HuH-7.5 (cell line): ENCODE results near the gene NPTXR.
"Not testable (repeated sequence)": the region's sequence is repeated elsewhere in the genome, so short reads cannot be mapped to it uniquely, and the experiment has no call there.

Experiments
- DNase-seq: peaks from one replicate; pipeline ENCODE4 v3.0.0; 2011; ENCODE audit warnings: low spot score

NPTXR gene

DNA sequence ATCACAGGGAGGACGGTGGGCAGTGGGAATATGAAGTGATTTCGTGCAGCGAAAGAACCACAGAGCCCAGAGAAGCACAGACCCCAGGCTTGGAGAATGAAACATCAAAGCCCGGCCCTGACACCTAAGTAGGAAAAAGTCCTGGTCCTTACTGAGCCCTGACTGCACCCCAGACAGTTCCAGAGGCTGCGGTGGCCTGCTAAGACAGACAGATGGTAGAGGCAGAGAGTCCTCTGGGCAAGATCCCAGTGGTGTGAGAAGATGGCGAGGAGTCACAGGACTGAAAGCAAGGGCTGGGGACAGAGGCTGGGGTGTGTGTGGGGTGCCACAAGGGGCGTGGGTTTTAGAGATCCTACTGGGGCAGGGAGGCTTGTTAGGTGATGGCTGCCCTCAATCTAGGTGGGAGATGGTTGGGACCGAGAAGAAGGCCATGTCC, 24.5 kb upstream of the NPTXR start:
- no peak for DNase-seq

DNA sequence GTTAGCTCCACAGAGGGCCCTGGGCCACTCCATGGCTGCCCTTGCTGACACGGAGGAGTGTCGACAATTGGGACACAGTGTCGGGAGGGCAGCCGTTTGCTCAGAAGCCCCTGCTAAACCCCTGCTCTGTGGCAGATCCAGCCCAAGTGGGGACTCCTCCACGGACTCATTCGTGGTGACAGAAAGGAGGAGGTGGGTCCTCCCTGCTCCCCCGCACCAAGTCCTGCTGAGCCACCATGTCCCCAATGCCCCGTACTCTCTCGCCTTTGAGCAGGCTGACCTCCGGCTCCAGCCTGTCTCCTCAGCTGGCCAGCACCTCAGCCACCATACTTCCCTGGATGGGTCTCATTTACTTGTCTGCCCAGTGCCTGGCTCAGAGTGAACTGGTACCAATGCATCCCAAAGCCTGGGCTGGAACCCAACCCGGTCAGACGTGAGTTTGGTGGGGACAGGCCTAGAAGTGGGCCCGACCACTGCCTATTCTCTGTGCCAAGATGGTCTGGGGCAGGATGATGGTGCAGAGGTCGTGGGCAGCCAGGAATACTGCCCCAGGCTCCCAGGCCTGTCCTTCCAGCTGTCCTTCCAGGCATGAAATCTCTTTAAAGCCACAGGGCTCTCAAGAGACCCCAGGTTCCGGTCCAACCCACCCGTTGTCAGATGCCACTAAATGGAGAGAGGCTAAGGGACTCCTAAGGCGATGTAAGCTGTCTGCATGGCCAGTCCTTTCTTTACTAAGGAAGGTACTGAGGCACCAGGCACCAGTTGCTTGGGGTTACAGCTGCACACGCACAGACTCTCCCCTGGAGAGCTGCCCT, 23.9 kb upstream of the NPTXR start:
- DNase-seq = no peak

DNA sequence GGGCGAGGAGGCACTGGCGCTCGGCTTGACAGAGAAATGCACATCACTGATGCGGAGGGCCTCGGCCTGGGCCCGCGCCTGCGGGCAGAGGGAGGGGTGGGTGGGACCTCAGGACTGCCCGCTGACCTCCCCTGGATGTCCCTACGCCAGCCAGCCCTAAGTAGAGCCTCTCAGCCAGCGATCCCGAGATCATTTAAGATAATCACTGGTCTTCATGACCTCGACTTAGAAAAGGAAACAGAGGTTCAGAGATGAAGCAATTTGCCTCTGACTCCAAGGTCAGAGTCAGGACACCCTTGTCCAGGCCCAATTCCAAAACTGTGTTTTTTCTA, 23.3 kb upstream of the NPTXR start:
- DNase-seq = no peak

DNA sequence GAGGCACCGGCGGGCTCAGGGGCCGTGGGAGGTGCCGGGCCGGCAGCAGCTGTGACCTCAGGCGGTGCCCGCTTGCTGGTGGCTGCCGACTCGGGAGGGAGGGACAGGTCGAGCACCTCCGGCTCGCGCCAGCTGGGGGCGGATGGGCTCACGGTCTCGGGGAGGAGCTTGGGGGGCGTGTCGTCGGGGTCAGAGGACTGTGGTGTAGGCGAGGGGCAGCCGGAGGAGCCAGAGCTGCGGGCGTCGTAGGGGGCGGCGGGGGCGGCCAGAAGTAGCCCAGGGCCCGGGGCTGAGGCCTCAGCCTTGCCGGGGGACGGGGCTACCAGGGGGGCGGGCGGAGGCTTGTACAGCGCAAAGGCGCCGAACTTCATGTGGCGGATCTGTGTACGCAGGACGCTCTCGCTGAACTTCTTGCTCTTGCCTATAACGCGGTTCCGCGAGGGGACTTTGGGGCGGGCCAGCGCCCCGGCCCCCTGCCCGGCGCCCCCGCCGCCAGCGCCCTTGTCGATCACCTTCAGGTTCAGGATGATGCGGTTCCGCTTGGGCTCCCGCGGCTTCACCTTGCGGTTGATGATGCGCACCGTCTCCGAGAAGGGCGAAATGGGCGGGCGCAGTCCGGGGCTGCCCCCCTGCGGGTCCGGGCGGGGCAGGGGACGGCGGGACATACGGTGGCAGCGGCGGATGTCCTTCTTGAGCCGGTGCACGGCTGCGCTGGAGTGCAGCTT, 22.7 kb upstream of the NPTXR start:
- DNase-seq = no peak

DNA sequence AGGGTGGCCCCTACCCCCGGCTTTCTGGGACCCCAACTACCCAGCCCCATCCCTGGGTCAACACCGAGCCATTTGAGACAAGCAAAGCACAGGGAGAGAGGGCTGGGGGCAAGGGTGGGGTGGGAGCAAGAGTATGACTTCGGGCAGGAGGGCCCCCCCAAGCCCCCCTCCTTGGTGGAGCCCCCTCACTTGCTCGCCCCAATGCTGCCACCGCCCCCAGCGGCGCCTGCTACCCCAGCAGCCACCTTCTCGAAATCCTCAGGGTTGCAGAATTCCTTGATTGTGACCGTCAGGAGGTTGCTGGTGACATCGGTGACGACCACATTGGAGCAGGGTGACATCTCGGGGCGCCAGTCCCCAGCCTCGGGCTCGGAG, 22.2 kb upstream of the NPTXR start:
- DNase-seq = no peak

DNA sequence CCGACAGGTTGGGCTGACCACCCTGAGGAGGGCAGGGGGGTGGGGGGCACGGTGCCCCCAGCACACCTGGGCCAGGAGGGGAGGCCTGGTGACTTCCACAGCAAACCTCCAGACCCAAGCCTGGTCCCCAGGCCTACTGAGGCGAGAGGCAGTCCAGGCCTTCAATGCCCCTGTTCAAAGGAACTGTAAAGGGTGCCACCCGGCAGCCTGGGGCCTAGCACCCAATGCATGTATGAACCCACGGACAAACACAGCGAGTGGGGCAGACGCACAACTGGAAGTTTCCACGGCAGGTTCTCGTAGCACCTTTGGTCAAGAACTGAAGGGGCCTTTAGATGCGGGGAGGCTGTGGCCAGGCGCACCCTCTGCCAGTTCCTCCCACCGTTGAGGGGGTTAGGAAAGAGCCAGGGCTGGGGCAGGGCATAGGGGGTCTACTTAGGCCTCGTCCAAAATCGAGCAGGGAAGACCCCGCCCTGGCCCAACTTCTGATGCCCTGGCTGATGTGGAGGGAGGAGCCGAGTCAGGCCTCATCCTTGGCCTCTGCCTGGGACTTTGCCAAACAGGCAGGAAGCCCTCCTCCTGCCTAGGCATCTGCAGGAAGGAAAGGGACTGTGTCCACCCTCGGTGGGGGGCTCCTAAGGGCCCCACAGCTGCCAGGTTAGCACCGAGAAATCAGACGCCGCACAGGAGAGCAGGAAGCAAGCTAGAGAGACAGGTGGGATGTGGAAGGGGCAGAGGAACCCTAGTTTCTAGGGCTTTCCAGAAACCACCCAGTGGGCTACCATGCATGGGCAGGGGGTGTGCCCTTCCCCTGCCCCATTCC, 21.6 kb upstream of the NPTXR start:
- no peak for DNase-seq

DNA sequence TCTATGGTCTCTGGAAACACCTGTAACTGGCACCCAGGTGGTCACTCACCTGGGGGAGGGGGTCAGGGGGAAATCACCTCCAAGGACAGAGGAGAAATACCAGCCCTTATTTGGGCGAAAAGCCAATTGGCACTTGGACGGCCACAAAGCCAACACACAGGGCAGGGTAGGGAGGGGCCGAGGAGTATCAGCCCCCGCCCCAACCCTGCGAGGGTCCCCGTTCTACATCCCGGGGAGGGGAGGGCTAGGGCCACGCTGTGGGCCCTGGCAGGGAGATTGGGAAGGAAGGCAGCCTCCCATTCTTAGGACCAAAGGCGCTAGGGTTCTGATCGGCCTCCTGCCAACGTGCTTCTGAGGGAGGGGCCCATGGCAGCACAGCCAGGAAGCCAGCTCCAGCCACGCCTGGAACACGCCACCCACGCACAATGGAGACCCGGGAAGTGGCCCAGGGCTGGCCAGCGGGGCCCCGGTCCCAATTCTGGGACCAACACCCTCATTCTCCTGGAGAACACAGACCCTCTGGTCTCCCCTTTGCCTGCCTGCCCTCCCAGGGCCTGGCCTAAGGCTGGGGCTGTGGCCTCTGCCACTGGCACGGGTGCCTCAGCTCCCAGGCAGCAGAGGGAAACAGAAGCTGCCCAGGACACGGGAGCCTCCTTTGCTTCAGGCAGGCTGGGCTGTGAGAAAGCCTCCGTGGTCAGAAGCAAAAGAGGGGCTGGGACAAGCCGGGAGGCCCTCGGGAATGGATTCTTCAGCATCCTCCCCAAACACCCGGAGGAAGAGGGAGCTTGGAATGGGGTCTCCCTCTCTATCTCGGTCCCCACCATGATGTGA, 20.7 kb upstream of the NPTXR start:
- no peak for DNase-seq

DNA sequence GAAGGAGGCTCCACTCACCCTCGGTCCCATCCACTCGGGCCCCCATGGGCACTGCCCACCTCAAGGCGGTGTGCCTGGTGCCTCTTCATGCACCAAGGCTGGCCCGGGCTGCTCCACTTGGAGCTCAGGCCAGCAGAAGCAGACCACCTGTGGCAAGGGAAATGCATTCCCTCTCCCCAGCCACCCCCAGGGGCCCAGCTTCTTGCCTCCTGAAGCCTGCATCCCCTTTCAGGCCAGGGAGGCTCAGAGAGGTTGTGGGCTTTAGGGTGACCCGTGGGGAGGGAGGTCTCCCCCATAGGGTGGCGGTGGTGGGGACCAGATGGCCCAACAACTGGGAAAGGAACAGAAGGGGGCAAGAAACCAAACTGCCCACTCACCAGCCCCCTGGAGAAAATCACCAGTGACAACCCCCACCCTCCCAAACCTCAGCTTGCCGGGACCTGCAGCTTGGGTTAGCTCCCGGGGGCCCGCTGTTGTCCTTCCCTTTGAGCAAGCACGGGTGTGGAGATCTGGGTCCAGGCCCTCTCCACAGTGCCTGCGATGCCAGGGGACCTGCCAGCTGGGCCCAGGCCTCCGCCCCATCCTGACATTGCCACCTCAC, 19.8 kb upstream of the NPTXR start:
- DNase-seq = no peak

DNA sequence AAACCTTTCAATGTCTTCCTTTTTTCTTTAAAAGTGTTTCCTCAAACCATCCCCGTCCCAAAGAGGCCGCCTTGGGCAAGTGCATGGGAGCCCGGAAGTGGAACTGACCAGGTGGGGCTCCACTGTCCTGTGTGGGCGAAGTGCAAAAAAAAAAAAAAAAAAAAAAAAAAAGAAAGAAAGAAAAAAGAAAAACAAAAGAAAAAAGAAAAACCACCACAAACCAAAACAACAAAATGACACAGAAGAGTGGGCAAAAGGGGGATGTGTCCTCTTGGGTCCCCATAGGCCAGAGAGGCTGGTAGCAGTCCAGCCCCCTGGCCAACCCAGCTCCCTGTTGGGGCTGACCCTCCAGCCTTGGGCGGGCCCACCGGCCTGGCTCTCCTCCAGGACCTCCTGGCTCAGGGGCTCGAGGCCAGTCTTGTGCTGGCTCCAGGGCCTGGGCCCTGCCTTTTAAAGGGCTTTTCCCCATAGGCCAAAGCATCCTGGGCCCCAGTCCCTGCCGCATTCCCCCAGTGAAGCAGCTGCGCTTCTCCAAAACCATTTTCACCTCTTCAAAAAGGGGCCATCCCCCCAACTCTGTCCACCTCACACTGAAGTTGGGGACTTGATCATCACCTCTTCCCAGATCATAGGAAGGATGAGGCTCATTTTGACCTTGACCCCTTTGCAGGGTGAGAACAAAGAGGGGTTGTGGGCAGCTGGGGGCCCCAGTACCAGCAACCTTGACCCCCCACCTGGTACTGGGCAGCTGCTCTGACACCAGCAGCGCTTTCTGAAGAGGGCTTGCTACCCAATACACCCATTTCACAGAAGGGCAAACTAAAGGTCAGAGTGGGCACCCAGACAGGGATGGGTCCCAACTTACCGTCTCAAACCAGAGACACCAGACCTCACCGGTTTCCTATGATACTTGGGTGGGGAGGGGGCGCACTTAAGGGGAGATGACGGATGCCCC, 18.8 kb upstream of the NPTXR start:
- no peak for DNase-seq

DNA sequence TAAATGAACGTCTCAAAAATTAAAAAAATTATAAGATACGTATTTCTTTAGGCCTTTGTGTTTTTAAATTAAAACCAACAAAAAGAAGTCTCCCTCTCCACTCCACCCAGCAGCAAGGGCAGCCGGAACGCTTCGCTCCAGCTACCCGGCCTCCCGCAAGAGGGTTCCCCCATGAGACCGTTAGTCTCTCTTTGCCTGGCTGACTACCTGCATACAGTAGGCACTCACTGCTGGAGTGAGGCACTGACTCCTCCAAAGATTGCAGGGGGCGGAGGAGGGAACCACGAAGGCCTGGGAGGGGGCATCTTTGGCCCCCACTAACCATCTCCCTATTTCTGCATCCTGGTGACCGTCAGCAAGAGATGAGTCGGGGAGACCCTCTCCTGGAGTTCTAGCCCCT, 18.1 kb upstream of the NPTXR start:
- DNase-seq = no peak

DNA sequence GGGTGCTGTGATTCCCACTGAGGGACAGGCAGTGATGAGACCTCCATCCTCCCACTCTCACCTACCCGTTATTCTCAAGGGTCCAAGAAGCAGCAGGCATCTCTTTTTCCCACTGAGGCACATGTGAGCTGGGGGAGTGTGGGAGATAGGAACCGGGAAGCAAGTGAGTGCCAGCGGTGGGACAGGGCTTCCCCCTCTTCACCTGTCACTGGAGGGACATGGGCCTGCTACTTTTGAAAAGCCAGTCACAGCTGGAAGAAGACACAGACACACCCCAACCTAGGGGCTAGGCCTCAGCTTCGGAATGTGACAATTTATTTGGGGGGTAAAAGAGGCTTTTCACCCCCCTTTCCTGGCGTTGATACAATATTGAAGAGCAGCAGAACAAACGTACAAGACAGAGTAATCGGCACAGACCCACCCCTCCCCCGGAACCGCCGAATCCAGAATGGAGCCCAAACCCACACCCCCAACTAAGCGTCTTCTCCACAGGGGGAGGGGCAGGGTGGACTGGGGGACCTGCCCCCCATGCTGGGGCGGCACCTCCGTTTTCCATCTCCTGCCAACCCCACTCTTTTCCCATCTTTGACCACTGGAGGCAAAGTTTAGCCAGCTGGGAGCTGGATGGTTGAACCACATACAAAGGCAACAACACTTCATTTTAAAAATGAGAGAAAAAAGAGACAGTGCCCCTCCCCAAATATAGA, 17.5 kb upstream of the NPTXR start:
- no peak for DNase-seq

DNA sequence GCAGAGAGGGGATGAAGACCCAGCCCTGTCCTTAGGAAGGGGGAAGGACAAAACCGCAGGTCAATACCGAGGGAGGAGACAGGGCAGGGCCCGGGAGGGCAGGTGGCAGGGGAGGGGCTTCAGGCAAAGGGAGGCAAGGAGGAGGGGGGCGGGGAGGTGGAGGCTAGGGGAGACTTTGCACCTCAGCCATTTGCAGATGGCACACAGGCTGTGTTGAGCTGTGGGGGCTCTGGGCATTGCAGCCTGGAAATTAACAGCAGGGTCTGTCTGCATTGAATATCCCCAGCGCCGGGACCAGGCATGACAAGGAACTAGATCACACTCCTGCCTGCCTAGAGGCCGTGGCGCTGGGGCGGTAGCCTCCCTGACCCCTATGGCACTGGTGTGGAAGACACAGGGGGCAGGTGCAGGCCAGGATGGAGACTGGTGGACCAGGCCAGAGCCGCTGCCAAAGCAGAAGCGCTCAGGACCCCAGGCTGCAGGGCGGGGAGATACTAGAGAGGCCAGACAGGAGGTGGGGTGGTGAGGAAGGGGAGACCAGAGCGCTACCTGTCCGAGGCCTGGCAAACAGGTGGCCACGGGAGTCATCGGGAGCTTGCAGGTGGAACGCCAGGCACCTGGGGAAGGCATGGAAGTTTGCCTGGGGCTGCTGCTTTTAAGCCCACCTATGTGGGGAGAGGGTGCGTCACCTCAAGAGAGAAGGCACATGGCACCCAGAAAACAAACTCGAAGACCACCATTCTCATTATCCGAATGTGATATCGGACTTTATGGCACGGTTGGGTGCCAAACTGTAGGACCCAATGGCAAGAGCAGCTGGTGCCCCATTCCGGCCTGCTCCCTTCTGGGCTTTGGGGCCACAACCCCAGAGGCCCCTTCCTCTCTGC, 16.7 kb upstream of the NPTXR start:
- no peak for DNase-seq

DNA sequence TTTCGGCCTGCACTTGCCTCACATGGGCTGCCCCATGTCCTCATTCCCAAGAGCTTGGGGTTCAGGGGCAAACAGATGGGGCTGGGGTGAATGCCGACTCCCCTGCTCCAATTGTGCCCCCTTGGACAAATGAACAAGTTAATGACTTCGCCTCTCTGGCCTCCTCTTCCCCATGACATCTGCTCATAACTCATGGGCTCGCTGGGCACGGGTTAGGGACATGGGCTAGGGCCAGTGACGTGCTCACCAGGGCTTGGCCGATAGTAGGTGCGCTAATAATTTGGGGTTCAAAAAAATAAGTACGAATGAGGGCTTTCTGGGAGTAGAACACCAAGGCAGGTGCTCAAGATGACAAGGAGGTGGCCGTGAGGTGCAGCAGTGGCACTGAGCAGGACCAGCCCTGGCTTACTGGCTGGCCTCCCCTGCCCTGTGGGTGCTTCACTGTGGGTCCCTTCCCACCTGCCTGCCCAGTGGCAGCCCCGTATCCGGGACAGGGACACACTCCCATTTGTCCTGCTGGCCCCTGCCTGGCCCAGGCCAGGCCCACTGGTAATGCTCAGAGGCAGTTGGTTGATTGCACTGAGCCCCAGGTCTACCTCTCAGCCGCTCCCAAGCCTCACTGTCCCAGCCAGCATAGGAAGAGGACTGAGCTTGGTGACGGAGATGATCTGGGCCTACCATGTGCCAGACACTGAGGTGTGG, 15.9 kb upstream of the NPTXR start:
- no peak for DNase-seq

DNA sequence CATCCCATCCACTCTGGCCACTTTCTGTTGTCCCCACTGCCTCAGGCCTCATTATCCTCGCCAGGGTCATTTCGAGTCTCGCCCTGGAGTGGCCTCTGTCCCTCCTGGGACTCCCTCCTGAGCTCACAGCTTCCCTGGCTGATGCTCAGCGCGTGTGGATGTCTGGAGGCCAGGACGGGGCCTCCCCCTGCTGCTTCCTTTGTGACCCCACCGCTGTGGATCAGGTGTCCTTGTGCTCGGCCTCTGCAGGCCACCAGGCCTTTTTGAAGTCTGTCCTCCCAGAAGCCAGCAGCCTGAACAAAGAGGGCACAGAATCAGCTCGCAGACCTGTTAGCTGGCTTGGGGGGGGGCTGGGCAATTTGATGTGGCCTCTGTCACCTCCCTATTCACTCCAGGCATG, 14.7 kb upstream of the NPTXR start:
- DNase-seq = no peak

DNA sequence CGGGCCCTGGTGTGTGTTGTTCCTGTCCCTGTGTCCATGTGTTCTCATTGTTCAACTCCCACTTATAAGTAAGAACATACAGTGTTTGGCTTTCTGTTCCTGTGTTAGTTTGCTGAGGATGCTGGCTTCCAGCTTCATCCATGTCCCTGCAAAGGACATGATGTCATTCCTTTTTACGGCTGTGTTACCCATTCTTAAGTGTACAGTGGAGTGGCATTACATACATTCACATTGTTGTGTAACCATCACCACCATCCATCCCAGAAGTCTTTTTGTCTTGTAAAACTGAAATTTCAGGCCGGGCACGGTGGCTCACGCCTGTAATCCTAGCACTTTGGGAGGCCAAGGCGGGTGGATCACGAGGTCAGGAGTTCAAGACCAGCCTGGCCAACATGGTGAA, 10.6 kb upstream of the NPTXR start:
- not testable (repeated sequence) for DNase-seq

DNA sequence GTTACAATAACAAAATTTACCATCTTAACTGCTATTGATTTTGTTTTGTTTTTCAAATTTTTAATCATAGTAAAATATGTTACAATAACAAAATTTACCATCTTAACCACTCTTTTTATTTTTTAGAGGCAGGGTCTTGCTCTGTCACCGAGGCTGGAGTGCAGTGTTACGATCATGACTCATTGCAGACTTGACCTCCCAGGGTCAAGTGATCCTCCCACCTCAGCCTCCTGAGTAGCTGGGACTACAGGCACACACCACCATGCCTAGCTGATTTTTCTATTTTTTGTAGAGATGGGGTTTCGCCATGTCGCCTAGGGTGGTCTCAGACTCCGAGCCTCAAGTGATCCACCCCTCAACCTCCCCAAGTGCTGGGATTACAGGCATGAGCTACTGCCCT, 10.1 kb upstream of the NPTXR start:
- DNase-seq = not testable (repeated sequence)

DNA sequence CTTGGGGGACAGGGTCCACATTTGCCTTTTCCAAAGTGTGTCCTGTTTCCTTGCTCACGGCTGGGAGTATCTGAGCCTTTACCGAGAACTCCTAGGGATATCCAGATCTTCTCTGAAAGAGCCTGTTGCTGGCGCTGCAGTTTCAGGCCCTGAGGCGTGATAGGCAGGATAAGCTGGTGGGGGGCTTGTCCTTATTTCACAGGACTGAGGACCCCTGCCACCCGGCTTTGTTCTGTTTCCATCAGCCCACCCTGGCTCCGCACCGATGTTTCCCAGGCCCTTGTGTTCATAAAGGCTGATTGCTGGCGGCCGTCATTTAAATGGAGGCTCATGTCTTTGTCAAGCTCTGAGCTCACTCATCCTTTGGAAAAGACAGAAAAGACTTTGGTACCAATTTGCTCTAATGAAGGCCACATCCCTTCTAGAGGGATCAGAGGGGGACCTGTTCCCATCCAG, 9.4 kb upstream of the NPTXR start:
- DNase-seq = no peak

DNA sequence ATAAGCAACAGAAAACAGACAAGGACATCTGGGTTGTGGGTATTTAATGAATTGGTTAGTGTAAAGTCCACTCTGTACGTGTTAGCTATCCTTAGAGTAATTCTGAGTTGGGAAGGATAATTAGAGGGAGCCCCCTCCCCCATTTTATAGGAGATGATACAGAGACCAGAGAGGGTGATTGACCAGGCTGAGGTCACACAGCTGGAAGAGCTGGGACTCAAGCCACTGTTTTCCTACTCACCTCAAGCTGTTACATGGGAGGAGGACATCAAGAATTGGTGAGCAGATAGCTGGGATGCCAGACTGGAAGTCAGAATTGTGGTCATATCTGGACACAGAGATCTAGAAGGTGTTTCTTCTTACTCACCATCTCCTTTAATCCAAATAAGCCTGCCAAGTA, 8.7 kb upstream of the NPTXR start:
- no peak for DNase-seq
